Medulla oblongata (tissue), 1 donor: ENCODE data around the gene ADARB1.

ENCODE experiments used
- DNase-seq: peaks from one replicate; pipeline ENCODE4 v3.0.0-alpha.2; 2015; ENCODE audit errors: extremely low spot score

ADARB1 gene

GRCh38 chr21:45149021-45149420 lies 74.6 kb downstream of the ADARB1 start:
- DNase-seq: no peak

- no peak for DNase-seq
These were observed 76.3 kb downstream of the ADARB1 start for GRCh38 chr21:45150638-45151131.

- no peak for DNase-seq
These were observed 77.2 kb downstream of the ADARB1 start for GRCh38 chr21:45151445-45152160.

GRCh38 chr21:45152265-45152746 lies 77.9 kb downstream of the ADARB1 start:
- peak; percentile 54 for DNase-seq

DNA sequence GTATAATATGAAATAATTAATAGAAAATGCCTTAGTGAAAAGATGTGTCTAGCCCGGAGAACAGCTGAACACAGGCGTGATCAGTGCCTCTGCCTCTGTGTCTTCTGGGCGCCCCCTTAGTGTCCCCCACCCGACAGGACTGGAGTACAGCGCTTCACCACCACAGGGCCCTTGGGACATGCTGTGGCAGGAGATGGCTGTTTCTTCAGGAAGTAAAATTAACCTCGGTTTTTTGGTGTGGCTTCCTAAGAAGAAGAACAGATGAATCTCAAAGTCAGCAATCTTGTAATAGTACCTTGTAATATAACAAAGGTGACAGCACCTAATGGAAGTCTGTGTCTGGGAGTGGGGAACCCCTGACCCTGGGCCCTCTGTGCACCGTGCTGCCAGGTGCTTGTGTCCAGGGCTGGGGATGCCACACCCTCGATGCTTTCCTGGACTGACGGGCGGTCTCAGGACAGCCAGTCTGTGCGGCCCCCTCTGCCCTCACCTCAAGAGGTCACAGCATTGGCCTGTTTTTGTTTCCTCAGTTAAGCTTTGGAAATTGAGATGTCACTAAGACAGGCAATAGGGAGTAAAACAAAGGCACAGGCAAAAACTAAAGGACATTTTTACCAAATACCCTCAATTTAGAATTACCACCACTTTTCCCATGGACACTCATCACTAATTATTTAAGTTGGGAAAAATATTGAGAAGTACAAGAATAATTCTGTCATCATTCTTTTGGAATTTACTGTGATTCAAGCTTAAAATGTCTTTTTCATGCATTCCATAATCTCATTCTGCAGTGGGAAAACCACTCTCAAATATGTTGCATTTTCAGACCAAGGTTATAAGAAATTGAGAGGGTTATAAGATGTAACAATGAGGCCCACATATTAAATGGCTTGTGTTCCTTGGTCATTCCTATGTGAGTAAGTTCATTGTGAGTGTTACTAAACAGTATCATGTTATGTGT lies 79.3 kb downstream of the ADARB1 start:
- DNase-seq: no peak

DNA sequence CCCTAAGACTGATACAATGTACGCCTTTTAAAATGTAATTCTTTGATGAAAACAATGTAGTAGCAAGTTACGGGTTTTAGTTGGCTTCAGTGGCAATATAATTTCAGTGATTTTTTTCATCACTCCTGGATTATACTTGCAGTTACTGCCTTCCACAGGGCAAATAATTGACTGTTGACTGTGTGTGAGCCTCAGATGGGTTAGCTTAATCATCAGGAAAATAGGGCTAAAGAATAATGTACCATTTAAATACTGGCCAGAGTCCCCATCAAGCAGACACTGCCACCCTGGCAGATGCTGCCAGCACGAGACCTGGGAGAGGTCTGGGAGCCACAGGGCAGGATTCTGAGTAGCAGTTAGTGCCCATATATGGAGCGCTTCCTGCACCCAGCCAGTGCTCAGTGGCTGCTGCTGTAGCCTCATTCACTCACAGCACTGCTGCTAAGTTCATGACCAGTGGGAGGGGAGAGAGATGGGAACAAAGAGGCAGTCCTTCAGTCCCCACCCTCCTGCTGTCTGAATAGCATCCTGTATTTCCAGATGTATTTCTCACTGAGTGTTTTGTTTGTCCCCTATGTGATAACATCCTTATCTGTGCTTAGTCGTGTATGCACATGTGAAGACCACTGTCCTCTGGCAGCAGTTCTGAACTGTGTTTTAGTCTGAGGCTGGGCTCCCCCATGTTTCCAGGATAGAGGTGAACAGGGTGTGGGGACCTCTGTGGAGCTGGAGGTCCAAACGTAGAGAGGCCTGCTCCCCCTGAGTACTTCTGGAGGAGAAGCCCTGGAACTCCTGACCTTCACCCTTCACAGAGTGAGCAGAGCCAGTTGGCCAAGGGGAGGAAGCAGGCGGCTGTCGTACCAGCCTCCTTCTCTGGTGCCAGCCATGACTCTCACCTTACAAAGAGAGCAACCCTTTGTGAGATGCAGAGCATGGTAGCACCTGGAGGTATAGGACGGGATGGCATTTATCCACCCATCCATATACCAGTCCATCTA lies 80.4 kb downstream of the ADARB1 start:
- DNase-seq: no peak

GRCh38 chr21:45155910-45156309 lies 81.5 kb downstream of the ADARB1 start:
- DNase-seq: no peak

- no peak for DNase-seq
These were observed 82.1 kb downstream of the ADARB1 start for GRCh38 chr21:45156459-45156858.

- DNase-seq: no peak
These were observed 83.6 kb downstream of the ADARB1 start for GRCh38 chr21:45157932-45158331.

DNA sequence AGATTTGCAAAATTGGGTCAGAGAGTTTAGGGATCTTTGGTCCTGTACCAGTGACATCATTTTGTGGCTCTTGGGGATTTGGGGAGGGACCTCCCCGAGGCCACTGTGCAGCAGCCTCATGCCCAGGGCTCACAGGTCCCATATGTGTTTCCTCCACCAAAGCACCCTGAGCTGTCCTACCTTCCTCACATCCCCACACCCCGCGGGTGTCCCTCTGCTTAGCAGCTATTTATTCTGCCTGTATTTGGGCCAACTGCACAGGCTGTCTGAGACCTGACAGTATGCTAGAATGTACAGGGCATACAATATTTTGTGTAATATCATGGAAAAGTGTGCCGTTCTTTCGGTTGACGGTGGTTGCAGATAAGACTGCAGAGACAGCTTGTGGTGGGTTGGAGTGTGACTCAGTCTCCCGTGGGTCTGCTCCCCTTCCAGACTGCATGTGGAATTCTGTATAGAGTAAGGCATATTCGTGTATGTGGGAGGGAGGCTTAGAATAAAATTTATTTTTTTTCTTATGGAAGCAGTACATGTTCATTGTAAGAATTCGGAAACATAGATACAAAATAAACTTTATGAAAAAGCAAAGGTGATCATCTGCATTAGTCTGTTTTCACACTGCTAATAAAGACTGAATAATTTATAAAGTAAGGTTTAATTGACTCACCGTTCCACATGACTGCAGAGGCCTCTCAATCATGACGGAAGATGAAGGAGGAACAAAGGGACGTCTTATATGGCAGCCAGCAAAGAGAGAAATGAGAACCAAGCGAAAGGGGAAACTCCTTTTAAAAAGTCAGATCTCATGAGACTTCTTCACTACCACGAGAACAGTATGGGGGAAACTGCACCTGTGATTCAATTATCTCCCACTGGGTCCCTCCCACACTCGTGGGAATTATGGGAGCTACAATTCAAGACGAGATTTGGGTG lies 84.4 kb downstream of the ADARB1 start:
- no peak for DNase-seq

DNA sequence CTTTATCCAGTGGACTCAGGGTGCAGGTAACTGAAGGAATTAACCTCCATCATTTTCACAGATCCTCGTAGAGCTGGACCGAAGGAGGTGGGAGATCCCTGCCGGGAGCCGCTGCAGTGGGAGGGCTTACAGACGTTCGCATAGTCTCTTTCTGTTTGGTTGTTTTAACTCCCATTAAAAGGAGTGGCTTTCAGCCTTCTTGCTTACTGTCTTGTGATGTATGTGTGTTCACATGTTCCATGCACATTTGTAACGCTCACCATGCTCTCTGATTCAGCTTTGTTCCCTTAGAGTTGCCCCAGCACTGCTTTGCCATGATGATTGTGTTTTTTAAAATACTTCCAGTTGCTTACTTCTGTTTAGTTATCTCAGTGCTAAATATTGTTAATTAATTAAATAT lies 85.8 kb downstream of the ADARB1 start:
- DNase-seq: no peak

DNA sequence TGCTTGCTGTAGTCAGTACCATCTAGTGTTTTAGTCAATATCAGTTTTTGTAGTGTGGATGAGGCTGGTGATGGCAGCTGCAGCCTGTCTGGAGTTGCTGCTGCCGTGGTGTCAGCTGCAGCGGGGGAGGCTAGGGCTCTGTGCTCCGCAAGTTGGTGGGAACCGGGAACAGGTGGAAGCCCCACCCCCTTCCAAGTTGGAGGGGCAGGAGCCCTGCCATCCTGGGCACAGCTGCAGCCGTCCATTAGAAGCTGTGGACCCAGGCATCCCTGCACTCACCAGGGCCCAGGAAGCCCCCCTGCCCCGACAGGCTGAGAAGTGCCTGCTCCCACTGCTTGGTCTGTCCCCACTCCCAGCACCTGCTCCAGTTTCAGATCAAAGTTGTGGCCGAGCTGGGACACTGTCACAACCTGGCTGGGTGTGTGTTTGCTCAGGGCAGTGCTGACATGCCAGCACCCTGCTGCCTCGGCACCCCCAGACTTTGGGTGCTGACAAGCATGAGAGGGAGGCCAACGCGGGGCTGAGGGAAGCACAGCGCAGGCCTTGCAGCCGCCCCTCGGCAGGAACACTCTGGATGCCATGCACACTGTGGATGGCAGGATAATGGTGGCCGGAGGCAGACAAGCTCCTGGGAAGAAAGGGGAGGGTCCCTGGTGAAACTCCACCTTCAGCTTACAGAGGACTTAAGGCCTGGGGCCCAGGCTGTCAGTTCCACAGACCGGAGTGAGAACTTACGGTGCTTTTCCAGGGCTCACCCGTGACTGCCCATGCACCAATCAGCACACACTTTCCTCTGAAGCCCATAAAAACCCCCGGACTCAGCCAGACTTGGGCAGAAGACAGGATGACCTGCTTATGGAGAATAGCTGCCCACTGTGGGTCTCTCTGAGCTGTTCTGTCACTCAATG lies 86.9 kb downstream of the ADARB1 start:
- DNase-seq: no peak

GRCh38 chr21:45162115-45162514 lies 87.7 kb downstream of the ADARB1 start:
- DNase-seq: no peak

DNA sequence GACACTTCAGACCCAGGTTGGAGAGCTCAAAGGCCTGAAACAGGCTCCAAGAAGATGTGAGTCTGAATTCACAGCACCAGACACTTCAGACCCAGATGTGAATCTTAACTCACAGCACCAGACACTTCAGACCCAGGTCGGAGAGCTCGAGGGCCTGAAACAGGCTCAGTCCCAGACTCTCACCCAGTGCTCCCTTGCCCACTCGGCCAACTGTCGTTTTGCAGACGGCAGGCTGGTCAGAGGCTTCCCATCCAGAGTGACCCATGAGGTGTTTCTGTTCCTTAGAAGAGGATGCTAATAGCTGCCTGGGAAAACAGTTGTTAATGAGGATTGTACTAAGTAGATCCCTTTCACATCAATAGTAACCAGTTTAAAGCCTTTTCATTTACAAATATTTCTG lies 88.4 kb downstream of the ADARB1 start:
- DNase-seq: no peak

DNA sequence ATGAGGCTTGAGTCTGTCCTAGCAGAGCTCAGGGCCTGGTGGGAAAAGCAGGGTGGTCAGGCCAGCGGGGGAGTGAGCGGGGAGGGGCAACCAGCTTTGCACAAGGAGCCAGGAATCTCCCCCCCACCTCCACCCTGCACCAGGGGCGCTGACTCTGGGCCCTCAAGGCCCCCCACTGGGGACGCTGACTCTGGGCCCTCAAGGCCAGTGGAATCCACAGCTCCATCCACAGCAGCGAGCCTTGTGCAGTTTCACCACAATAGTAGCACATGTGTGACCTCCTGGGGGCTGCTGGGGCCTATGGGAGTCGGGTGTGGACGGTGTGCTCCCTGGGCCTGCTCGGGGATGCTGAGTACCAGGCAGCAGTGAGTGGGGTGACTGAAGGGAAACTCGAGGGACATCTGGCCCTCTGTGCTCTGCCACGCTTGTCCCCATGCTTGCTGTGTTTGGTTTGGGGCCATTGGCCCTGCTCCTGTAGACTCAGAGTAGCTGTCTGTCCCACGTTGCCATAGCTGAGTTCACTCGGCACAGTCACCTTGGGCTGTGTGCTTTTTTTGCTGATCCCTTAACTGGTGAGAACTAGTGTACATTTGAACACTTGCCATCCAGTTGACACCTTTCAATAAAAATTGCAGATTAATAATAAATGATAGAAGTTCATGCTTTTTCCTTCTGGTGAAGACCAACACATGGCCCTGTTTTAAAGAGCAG lies 89.2 kb downstream of the ADARB1 start:
- no peak for DNase-seq

DNA sequence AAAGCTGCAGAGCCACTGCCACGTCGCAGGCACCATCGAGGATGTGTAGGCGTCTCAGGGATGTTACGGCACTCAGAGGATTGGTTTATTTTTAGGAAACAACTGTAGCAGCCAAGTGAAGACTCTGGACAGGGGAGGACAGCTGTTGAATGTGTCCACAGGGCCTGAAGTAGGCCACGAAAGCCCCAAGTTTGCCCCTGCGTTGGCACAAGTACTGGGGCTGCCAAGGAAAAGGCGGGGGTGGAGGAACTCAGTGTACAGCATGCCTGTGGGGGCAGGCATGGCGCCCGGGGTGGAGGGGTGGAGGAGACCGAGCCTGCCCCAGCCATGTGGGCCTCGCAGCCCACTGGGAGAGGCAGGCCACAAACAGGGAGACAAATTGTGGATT lies 89.7 kb downstream of the ADARB1 start:
- DNase-seq: no peak

- DNase-seq: no peak
These were observed 90.5 kb downstream of the ADARB1 start for GRCh38 chr21:45164838-45165237.

GRCh38 chr21:45166931-45167330 lies 92.6 kb downstream of the ADARB1 start:
- DNase-seq: no peak

- no peak for DNase-seq
These were observed 93.4 kb downstream of the ADARB1 start for GRCh38 chr21:45167796-45168222.
